Naive thymus-derived CD4-positive, alpha-beta T cell (primary cell): ENCODE data around the gene MAVS. TPM values are rescaled to one million over a fixed set of nuclear protein-coding genes. Genes with fewer than 3 reads are reported as not detected.

Experiments
- ATAC-seq: fragments of 150-1000 bp; cut with Tn5 transposase; 2 replicates; pipeline ENCODE4 v1.10.0; 2021; ENCODE audit warnings: mild to moderate bottlenecking, moderate library complexity
- CTCF ChIA-PET: fragments of 350-600 bp; sonication (Branson Sonifier 250); formaldehyde crosslinking; loops from one replicate; lab custom pipeline; 2021; ENCODE audit warnings: antibody characterized with exemption; lab: Charles Lee
- POLR2A ChIA-PET: fragments of 350-600 bp; sonication (Branson Sonifier 250); formaldehyde crosslinking; loops from one replicate; lab custom pipeline; 2021; ENCODE audit warnings: antibody characterized with exemption, inconsistent platforms; lab: Charles Lee
- DNase-seq, 9 donors: peaks; one replicate each; pipeline versions ENCODE4 v3.0.0 to v3.0.0-alpha.2; 2020 to 2022; ENCODE audit warnings: mixed read lengths in 1 of 9
- H3K27ac ChIP-seq: one replicate; pipeline ENCODE4 v1.7.0; 2013; ENCODE audit warnings: mild to moderate bottlenecking, low read depth, low read length, moderate library complexity
- H3K27me3 ChIP-seq, 2 donors: one replicate each; pipeline ENCODE4 v1.7.0; 2013; ENCODE audit warnings: low read length in 2 of 2, mild to moderate bottlenecking in 2 of 2, moderate library complexity in 2 of 2; ENCODE audit not compliant: control insufficient read depth in 2 of 2, insufficient read depth in 2 of 2
- H3K36me3 ChIP-seq, 3 experiments: 1 replicate in 2 of 3; 2 replicates in 1 of 3; pipeline ENCODE4 v1.7.0; 2013; ENCODE audit warnings: low read length in 3 of 3, mild to moderate bottlenecking in 3 of 3, moderate library complexity in 1 of 3; ENCODE audit not compliant: insufficient read depth in 3 of 3, control insufficient read depth in 2 of 3
- H3K4me1 ChIP-seq, 2 donors: one replicate each; pipeline ENCODE4 v1.7.0; 2013; ENCODE audit warnings: low read length in 2 of 2, mild to moderate bottlenecking in 2 of 2, moderate library complexity in 1 of 2; ENCODE audit not compliant: control insufficient read depth in 2 of 2, insufficient read depth in 2 of 2
- H3K4me3 ChIP-seq: 2 replicates; pipeline ENCODE4 v1.7.0; 2013; ENCODE audit warnings: mild to moderate bottlenecking, low read length
- H3K9me3 ChIP-seq, 3 experiments: 1 replicate in 2 of 3; 2 replicates in 1 of 3; pipeline ENCODE4 v1.7.0; 2013; ENCODE audit warnings: low read length in 3 of 3; ENCODE audit not compliant: control insufficient read depth in 2 of 3
- H3K27ac Mint-ChIP-seq, 9 donors: one replicate each; pipeline ENCODE4 v1.8.0; 2020 to 2022; ENCODE audit warnings: mixed read lengths in 9 of 9, mild to moderate bottlenecking in 8 of 9, moderate library complexity in 5 of 9, inconsistent platforms in 2 of 9
- H3K27me3 Mint-ChIP-seq, 5 donors: one replicate each; pipeline ENCODE4 v1.8.0; 2021 to 2022; ENCODE audit warnings: mixed read lengths in 5 of 5, mild to moderate bottlenecking in 1 of 5
- H3K36me3 Mint-ChIP-seq, 5 donors: one replicate each; pipeline ENCODE4 v1.8.0; 2020 to 2022; ENCODE audit warnings: mixed read lengths in 5 of 5, mild to moderate bottlenecking in 3 of 5, inconsistent platforms in 1 of 5
- H3K4me1 Mint-ChIP-seq, 7 donors: one replicate each; pipeline ENCODE4 v1.8.0; 2020 to 2022; ENCODE audit warnings: mixed read lengths in 7 of 7, mild to moderate bottlenecking in 3 of 7, inconsistent platforms in 1 of 7
- H3K4me3 Mint-ChIP-seq, 10 donors: one replicate each; pipeline ENCODE4 v1.8.0; 2020 to 2022; ENCODE audit warnings: mild to moderate bottlenecking in 10 of 10, mixed read lengths in 10 of 10, moderate library complexity in 6 of 10, inconsistent platforms in 2 of 10
- H3K9me3 Mint-ChIP-seq, 11 donors: one replicate each; pipeline ENCODE4 v1.8.0; 2020 to 2022; ENCODE audit warnings: mixed read lengths in 11 of 11, mild to moderate bottlenecking in 4 of 11, inconsistent platforms in 1 of 11, moderate library complexity in 1 of 11
- intact Hi-C, 2 donors: fragments of 100-400 bp; cut with micrococcal nuclease; formaldehyde crosslinking; loops; one replicate each; pipeline ENCODE4 v1.15.1; 2023
- polyA plus RNA-seq, 2 donors: library from polyadenylated mRNA; unstranded; fragments of 300-500 nt; fragmentation: Illumina TruSeq; gene quantifications; one replicate each; pipeline ENCODE4 v1.2.3, GENCODE V29; 2021
- total RNA-seq, 6 experiments: library from RNA in 5 of 6; stranded (reverse) in 5 of 6; gene quantifications; 1 replicate in 5 of 6; 2 replicates in 1 of 6; pipeline ENCODE4 v1.2.3 and lab custom pipeline; 2021 to 2026

Gene MAVS
- total and polyA plus RNA-seq, 7 experiments from 2014 or later = 3.5 to 49.9 (median 26.4) TPM

GRCh38 chr20:3803854-3804253 is 42.8 kb upstream of the MAVS start:
- ATAC-seq = no peak
- POLR2A ChIA-PET = interaction anchor here (1.6 kb wide), 1 partner anchor 10 kb away, joined by 10 read pairs; no protein-coding TSS in a partner anchor

DNA sequence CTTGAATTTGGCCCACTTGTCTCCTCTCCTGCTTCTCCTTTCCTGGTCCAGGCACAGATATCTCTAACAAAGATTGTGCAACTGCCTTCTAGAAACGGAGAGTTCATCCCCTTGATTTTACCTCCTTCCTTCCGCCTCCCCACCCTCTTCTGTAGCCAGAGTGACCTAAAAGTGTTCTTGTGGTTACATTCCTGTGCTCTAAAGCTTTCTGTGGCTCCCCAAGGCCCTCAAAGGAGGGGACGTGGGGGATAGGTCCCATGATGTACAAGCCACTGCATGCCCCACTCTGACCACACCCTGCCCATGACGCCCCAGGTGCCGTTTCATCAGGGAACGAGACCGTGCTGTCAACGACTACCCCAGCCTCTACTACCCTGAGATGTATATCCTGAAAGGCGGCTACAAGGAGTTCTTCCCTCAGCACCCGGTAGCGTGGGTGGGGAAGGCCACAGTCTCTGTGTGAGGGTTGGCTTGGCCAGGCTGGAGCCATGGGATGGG is 42.3 kb upstream of the MAVS start:
- H3K36me3 ChIP-seq = peaks cover 36 to 63% (median 43%) of the 10 kb centered on the region in 3 experiments
- no peak for ATAC-seq
- peaks cover 44 to 45% of the 10 kb centered on the region in 2 donors for H3K4me1 ChIP-seq
- no peak overlapping the region for H3K4me3 ChIP-seq
- Mint-ChIP-seq H3K27me3 (no peaks in the 10 kb centered on the region), H3K4me3 (peak overlapping the region in 2 of 10 donors; percentile 9 to 35), H3K4me1 (peaks cover 46 to 87% (median 65%) of the 10 kb centered on the region in 7 donors), H3K9me3 (no peaks in the 10 kb centered on the region), H3K27ac (peak overlapping the region; percentile 78 to 98 (median 91)), H3K36me3 (peaks cover 14 to 59% (median 43%) of the 10 kb centered on the region in 5 donors)
- no peaks in the 10 kb centered on the region for H3K9me3 ChIP-seq
- DNase-seq = no peak
- CTCF ChIA-PET = interaction anchor here (1.0 kb wide), 1 partner anchor 9 kb away, joined by 4 read pairs; no protein-coding TSS in a partner anchor
- peak overlapping the region; percentile 78 for H3K27ac ChIP-seq
- no peaks in the 10 kb centered on the region for H3K27me3 ChIP-seq
- POLR2A ChIA-PET = interaction anchor here (1.6 kb wide), 1 partner anchor 9 kb away, joined by 10 read pairs; no protein-coding TSS in a partner anchor
- intact Hi-C loops = no loop called here

More at GRCh38 chr20:3803854-3804253, 42.8 kb upstream of the MAVS start:
- Mint-ChIP-seq H3K27ac (peak overlapping the region; percentile 78 to 98 (median 91)), H3K27me3 (no peaks in the 10 kb centered on the region), H3K36me3 (peaks cover 14 to 61% (median 48%) of the 10 kb centered on the region in 5 donors), H3K4me3 (peak overlapping the region in 6 of 10 donors; percentile 0 to 61 (median 34)), H3K4me1 (peaks cover 48 to 91% (median 70%) of the 10 kb centered on the region in 7 donors), H3K9me3 (no peaks in the 10 kb centered on the region)
- CTCF ChIA-PET = no interaction called here
- peaks cover 48 to 50% of the 10 kb centered on the region in 2 donors for H3K4me1 ChIP-seq
- peak overlapping the region; percentile 78 for H3K27ac ChIP-seq
- DNase-seq = no peak
- no peaks in the 10 kb centered on the region for H3K9me3 ChIP-seq
- no peak overlapping the region for H3K4me3 ChIP-seq
- peaks cover 36 to 65% (median 43%) of the 10 kb centered on the region in 3 experiments for H3K36me3 ChIP-seq
- intact Hi-C loops = no loop called here
- H3K27me3 ChIP-seq = no peaks in the 10 kb centered on the region

GRCh38 chr20:3804781-3805180 is 41.9 kb upstream of the MAVS start:
- intact Hi-C loops = no loop called here
- Mint-ChIP-seq H3K4me3 (no peak overlapping the region), H3K36me3 (peaks cover 14 to 55% (median 40%) of the 10 kb centered on the region in 5 donors), H3K9me3 (no peaks in the 10 kb centered on the region), H3K27me3 (no peaks in the 10 kb centered on the region), H3K27ac (peak overlapping the region in 8 of 9 donors; percentile 61 to 98 (median 82)), H3K4me1 (peaks cover 46 to 85% (median 61%) of the 10 kb centered on the region in 7 donors)
- H3K36me3 ChIP-seq = peaks cover 36 to 63% (median 43%) of the 10 kb centered on the region in 3 experiments
- DNase-seq (no peak), ATAC-seq (no peak)
- ChIA-PET CTCF (interaction anchor here (0.5 to 1.0 kb wide), 2 partner anchors 9 to 48 kb away, joined by 3 to 4 read pairs; no protein-coding TSS in a partner anchor), POLR2A (interaction anchor here (1.6 kb wide), 1 partner anchor 9 kb away, joined by 10 read pairs; no protein-coding TSS in a partner anchor)
- H3K9me3 ChIP-seq = no peaks in the 10 kb centered on the region
- peaks cover 41 to 43% of the 10 kb centered on the region in 2 donors for H3K4me1 ChIP-seq
- peak overlapping the region; percentile 25 for H3K27ac ChIP-seq
- no peak overlapping the region for H3K4me3 ChIP-seq
- no peaks in the 10 kb centered on the region for H3K27me3 ChIP-seq

DNA sequence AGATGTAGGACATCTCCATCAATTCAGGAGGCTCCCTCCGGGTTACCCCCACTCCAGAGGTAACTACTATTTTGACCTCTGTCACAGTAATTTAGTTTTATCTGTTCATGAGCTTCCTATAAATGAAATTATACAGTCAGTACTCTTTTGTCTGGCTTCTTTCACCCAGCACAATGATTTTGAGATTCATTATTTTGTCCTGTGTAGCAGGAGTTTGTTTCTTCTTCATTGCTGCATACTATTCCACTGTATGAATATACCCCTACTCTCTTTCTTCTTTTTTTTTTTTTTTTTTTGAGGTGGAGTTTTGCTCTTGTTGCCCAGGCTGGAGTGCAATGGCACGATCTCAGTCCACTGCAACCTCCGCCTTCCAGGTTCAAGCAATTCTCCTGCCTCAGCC is 38.1 kb upstream of the MAVS start:
- ChIA-PET CTCF (no interaction called here), POLR2A (interaction anchor here (1.3 kb wide), 1 partner anchor 41 kb away, joined by 7 read pairs; the partner anchor contains the start of gene ADISSP)
- Histone ChIP-seq H3K9me3 (no peaks in the 10 kb centered on the region), H3K4me3 (no peak overlapping the region), H3K27ac (no peak overlapping the region), H3K4me1 (peaks cover 46 to 48% of the 10 kb centered on the region in 2 donors), H3K27me3 (no peaks in the 10 kb centered on the region), H3K36me3 (peaks cover 9 to 28% (median 9%) of the 10 kb centered on the region in 3 experiments)
- Mint-ChIP-seq H3K4me3 (peak overlapping the region in 4 of 10 donors; percentile 16 to 58 (median 50)), H3K27me3 (no peaks in the 10 kb centered on the region), H3K27ac (peak overlapping the region in 7 of 9 donors; percentile 41 to 91 (median 63)), H3K4me1 (peaks cover 59 to 83% (median 67%) of the 10 kb centered on the region in 7 donors), H3K9me3 (no peaks in the 10 kb centered on the region), H3K36me3 (peaks cover 7 to 40% (median 22%) of the 10 kb centered on the region in 5 donors)
- intact Hi-C loops = no loop called here
- no peak for DNase-seq
- ATAC-seq = no peak

GRCh38 chr20:3811467-3812258 is 35.0 kb upstream of the MAVS start:
- Mint-ChIP-seq H3K9me3 (no peaks in the 10 kb centered on the region), H3K36me3 (peaks cover 0 to 20% (median 0%) of the 10 kb centered on the region in 5 donors), H3K4me3 (peak overlapping the region; percentile 77 to 96 (median 90)), H3K4me1 (peaks cover 56 to 80% (median 71%) of the 10 kb centered on the region in 7 donors), H3K27ac (peak overlapping the region; percentile 94 to 100 (median 98)), H3K27me3 (no peaks in the 10 kb centered on the region)
- intact Hi-C loops = loop anchor here (1.0 kb wide), 5 partner anchors 9 to 78 kb away; partner anchors contain the start of genes AP5S1 (in 2 of the 2), CDC25B (in 2 of the 2), CENPB (in 1 of the 2) and PANK2 (in 1 of the 2)
- DNase-seq (peak; percentile 79 to 96 (median 91)), ATAC-seq (peak; percentile 97)
- Histone ChIP-seq H3K9me3 (no peaks in the 10 kb centered on the region), H3K4me1 (peaks cover 70% of the 10 kb centered on the region in 2 donors), H3K4me3 (peak overlapping the region; percentile 62), H3K27me3 (no peaks in the 10 kb centered on the region), H3K27ac (peak overlapping the region; percentile 84), H3K36me3 (no peaks in the 10 kb centered on the region)
- ChIA-PET CTCF (interaction anchor here (0.9 to 6.8 kb wide), 8 partner anchors 9 to 44 kb away, joined by 3 to 45 read pairs (median 5); partner anchors contain the start of genes ADISSP, AP5S1, CDC25B and CENPB), POLR2A (interaction anchor here (0.6 to 13.1 kb wide), 9 partner anchors 9 to 403 kb away, joined by 3 to 134 read pairs (median 3); partner anchors contain the start of genes ADISSP and CDC25B)

DNA sequence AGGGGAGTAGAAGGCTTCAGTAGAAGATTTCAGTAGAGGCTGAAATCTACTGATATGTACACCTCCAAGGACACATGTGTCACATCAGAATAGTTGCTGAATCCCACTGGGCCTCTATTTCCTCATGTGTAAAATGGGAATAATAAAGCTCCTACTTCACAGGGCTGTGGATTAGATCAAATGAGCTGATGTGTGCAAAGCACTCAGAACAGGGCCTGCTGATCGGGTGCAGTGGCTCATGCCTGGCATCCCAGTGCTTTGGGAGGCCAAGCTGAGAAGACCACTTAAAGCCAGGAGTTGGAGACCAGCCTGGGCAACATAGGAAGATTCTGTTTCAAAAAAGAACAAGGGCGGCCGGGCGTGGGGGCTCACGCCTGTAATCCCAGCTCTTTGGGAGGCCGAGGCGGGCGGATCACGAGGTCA is 34.4 kb upstream of the MAVS start:
- H3K4me1 ChIP-seq = peaks cover 64 to 71% of the 10 kb centered on the region in 2 donors
- ATAC-seq = no peak
- no peak for DNase-seq
- peaks cover 0 to 20% (median 0%) of the 10 kb centered on the region in 5 donors for H3K36me3 Mint-ChIP-seq
- no peaks in the 10 kb centered on the region for H3K9me3 Mint-ChIP-seq
- peak overlapping the region; percentile 94 to 100 (median 98) for H3K27ac Mint-ChIP-seq
- H3K27ac ChIP-seq = peak overlapping the region; percentile 84
- no peaks in the 10 kb centered on the region for H3K36me3 ChIP-seq
- H3K4me3 Mint-ChIP-seq = peak overlapping the region; percentile 77 to 96 (median 90)
- no peaks in the 10 kb centered on the region for H3K9me3 ChIP-seq
- intact Hi-C loops = no loop called here
- no peaks in the 10 kb centered on the region for H3K27me3 ChIP-seq
- ChIA-PET CTCF (interaction anchor here (0.9 to 6.8 kb wide), 7 partner anchors 8 to 45 kb away, joined by 3 to 45 read pairs (median 4); partner anchors contain the start of genes ADISSP, AP5S1, CDC25B and CENPB), POLR2A (interaction anchor here (0.6 to 13.1 kb wide), 5 partner anchors 10 to 172 kb away, joined by 3 to 134 read pairs (median 6); partner anchors contain the start of genes ADISSP and CDC25B)
- peak overlapping the region; percentile 62 for H3K4me3 ChIP-seq
- H3K4me1 Mint-ChIP-seq = peaks cover 52 to 78% (median 68%) of the 10 kb centered on the region in 7 donors
- no peaks in the 10 kb centered on the region for H3K27me3 Mint-ChIP-seq
